Measurements from ENCODE around the gene GLUD1. TPM values are rescaled to one million over a fixed set of nuclear protein-coding genes. Genes with fewer than 3 reads are reported as not detected.
"Not testable (repeated sequence)": the region's sequence is repeated elsewhere in the genome, so short reads cannot be mapped to it uniquely, and the experiment has no call there.

The GLUD1 gene
- total and polyA plus RNA-seq, 5 donors: 54.6 to 94.5 (median 86.7) TPM

GRCh38 chr10:87014986-87015716 lies 79.5 kb downstream of the GLUD1 start:
- H3K4me3 ChIP-seq (ENCODE audit: low read length); H3K9me3 ChIP-seq (ENCODE audit: control insufficient read depth, low read length); H3K27ac ChIP-seq (ENCODE audit: low read length); DNase-seq; H3K27me3 ChIP-seq (ENCODE audit: control insufficient read depth, insufficient read depth); ATAC-seq; intact Hi-C loops (cut with DNase I); H3K4me1 ChIP-seq (ENCODE audit: control insufficient read depth, insufficient read depth, low read length): not testable (repeated sequence)
- 77% methylated on average over 9 of the region's 10 CpGs for WGBS

DNA sequence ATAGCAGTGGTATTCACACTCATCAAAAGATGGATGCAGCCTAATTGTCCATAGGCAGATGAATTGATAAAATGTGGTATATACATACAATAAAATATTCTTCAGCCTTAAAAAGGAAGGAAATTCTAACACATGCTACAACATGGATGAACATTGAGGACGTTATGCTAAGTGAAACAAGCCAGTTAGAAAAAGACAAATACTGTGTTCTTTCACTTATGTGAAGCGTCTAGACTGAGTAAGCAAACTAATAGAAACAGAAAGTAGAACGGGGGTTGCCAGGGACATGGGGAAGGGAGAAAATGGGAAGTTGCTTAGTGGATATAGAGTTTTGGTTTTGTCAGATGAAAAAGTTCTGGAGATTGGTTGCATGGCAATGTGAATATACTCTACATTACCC lies 81.1 kb downstream of the GLUD1 start:
- intact Hi-C loops (cut with DNase I); H3K27me3 ChIP-seq (ENCODE audit: control insufficient read depth, insufficient read depth); H3K4me3 ChIP-seq (ENCODE audit: low read length); H3K27ac ChIP-seq (ENCODE audit: low read length); H3K4me1 ChIP-seq (ENCODE audit: control insufficient read depth, insufficient read depth, low read length); ATAC-seq; DNase-seq; H3K9me3 ChIP-seq (ENCODE audit: control insufficient read depth, low read length): not testable (repeated sequence)
- 51% methylated on average over 3 of the region's 3 CpGs for WGBS

GRCh38 chr10:87009134-87009696 lies 85.4 kb downstream of the GLUD1 start:
- H3K27me3 ChIP-seq (ENCODE audit: control insufficient read depth, insufficient read depth); H3K9me3 ChIP-seq (ENCODE audit: control insufficient read depth, low read length); intact Hi-C loops (cut with DNase I); H3K4me1 ChIP-seq (ENCODE audit: control insufficient read depth, insufficient read depth, low read length); H3K4me3 ChIP-seq (ENCODE audit: low read length); H3K27ac ChIP-seq (ENCODE audit: low read length); ATAC-seq; DNase-seq: not testable (repeated sequence)
- 84% methylated on average over 18 of the region's 18 CpGs for WGBS

- H3K27me3 ChIP-seq (ENCODE audit: control insufficient read depth, insufficient read depth); intact Hi-C loops (cut with DNase I); H3K4me1 ChIP-seq (ENCODE audit: control insufficient read depth, insufficient read depth, low read length); H3K9me3 ChIP-seq (ENCODE audit: control insufficient read depth, low read length); ATAC-seq; H3K4me3 ChIP-seq (ENCODE audit: low read length); H3K27ac ChIP-seq (ENCODE audit: low read length); DNase-seq: not testable (repeated sequence)
- WGBS: 96% methylated on average over 7 of the region's 7 CpGs
Measured at GRCh38 chr10:87008303-87008702, 86.3 kb downstream of the GLUD1 start.

DNA sequence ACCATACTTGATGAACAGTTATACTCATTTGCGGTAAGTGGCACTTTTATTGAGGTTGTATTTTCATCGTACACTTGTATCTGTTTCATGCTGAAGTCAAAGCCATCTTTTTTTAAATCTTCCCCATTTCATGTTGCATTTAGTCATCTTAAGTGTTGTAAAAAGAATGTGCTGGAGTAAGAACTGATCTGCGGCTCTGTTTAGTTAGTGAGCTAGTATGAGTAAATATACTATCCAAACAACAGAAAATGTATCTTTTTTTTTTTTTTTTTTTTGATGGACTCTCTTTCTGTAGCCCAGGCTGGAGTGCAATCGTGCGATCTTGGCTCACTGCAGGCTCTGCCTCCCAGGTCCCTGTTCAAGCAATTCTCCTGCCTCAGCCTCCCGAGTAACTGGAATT lies 87.0 kb downstream of the GLUD1 start:
- H3K9me3 ChIP-seq (ENCODE audit: control insufficient read depth, low read length); ATAC-seq; H3K4me1 ChIP-seq (ENCODE audit: control insufficient read depth, insufficient read depth, low read length); intact Hi-C loops (cut with DNase I); H3K27ac ChIP-seq (ENCODE audit: low read length); H3K4me3 ChIP-seq (ENCODE audit: low read length); H3K27me3 ChIP-seq (ENCODE audit: control insufficient read depth, insufficient read depth); DNase-seq: not testable (repeated sequence)
- WGBS: 92% methylated on average over 6 of the region's 6 CpGs

- 58% methylated on average over 1 of the region's 1 CpG for WGBS
- H3K4me3 ChIP-seq (ENCODE audit: low read length); H3K27ac ChIP-seq (ENCODE audit: low read length); DNase-seq; H3K27me3 ChIP-seq (ENCODE audit: control insufficient read depth, insufficient read depth); ATAC-seq; H3K4me1 ChIP-seq (ENCODE audit: control insufficient read depth, insufficient read depth, low read length); H3K9me3 ChIP-seq (ENCODE audit: control insufficient read depth, low read length); intact Hi-C loops (cut with DNase I): not testable (repeated sequence)
Measured at GRCh38 chr10:87007124-87007523, 87.5 kb downstream of the GLUD1 start.

DNA sequence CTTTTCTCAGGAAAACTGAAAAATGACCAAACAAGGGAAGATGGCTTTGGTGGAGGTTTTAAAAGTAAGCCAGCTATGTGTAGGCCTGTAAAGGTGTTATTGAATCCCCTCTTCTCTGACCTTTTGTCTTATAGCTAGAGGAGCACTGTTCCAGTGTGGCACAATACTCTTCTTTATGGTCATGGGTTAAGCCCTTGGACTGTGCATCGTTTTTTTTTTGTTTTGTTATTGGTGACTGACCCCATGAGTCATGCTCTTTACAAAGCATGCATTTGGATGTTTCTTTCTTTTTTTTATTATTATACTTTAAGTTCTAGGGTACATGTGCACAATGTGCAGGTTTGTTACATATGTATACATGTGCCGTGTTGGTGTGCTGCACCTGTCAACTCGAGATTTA lies 94.2 kb downstream of the GLUD1 start:
- ATAC-seq (no peak), DNase-seq (no peak)
- Histone ChIP-seq H3K4me1 (ENCODE audit: control insufficient read depth, insufficient read depth, low read length) (no peaks in the 10 kb centered on the region), H3K9me3 (ENCODE audit: control insufficient read depth, low read length) (no peaks in the 10 kb centered on the region), H3K4me3 (ENCODE audit: low read length) (no peak overlapping the region), H3K27me3 (ENCODE audit: control insufficient read depth, insufficient read depth) (no peaks in the 10 kb centered on the region), H3K27ac (ENCODE audit: low read length) (no peak overlapping the region)
- intact Hi-C loops (cut with DNase I): no loop called here
- 72% methylated on average over 3 of the region's 3 CpGs for whole genome bisulfite sequencing

Other genes with a start within 250 kb of the GLUD1 start
- 10 to 100 TPM; 32.4 to 65.5 (median 42.5) TPM for gene MMRN2, start 137.2 kb downstream of the GLUD1 start, total RNA-seq
- gene MMRN2, start 137.2 kb downstream of the GLUD1 start, polyA plus RNA-seq: 19.8 TPM
- gene SNCG, start 136.2 kb downstream of the GLUD1 start, total RNA-seq: 10 to 100 TPM; 10.8 to 22.0 (median 15.6) TPM
- gene SNCG, start 136.2 kb downstream of the GLUD1 start, polyA plus RNA-seq: 30.2 TPM
- 100 to 1,000 TPM in 1 of 4 donors, 10 to 100 TPM in 3; 69.0 to 122 (median 75.7) TPM for gene ADIRF, start 126.4 kb downstream of the GLUD1 start, total RNA-seq
- gene ADIRF, start 126.4 kb downstream of the GLUD1 start, polyA plus RNA-seq: 215 TPM
- gene FAM25A, start 74.5 kb downstream of the GLUD1 start, total RNA-seq: not detected
- not detected for gene FAM25A, start 74.5 kb downstream of the GLUD1 start, polyA plus RNA-seq
- 10 to 100 TPM; 15.4 to 24.6 (median 17.2) TPM for gene SHLD2, start 363 bp upstream of the GLUD1 start, total RNA-seq
- gene SHLD2, start 363 bp upstream of the GLUD1 start, polyA plus RNA-seq: 7.4 TPM
- 1 to 10 TPM; 2.1 to 4.1 (median 2.5) TPM for gene NUTM2A, start 130.6 kb upstream of the GLUD1 start, total RNA-seq
- gene NUTM2A, start 130.6 kb upstream of the GLUD1 start, polyA plus RNA-seq: 2.4 TPM